WI38 (cell line): ENCODE measurements around the gene MAP7D3.

Source experiments
- H3K4me3 ChIP-seq: 2 replicates; pipeline ENCODE4 v1.5.1; 2011; ENCODE audit warnings: low read depth, mild to moderate bottlenecking, control low read depth, low read length
- CTCF ChIP-seq: IDR thresholded peaks from 2 replicates; pipeline ENCODE4 v1.5.1; 2012; ENCODE audit warnings: low read depth, mild to moderate bottlenecking, control low read depth, low read length

The MAP7D3 gene

GRCh38 chrX:136198678-136199243 is 52.4 kb downstream of the MAP7D3 start:
- H3K4me3 ChIP-seq, result no peak overlapping the region
- no peak for TF ChIP-seq CTCF

- TF ChIP-seq CTCF, result no peak
These were observed 53.2 kb downstream of the MAP7D3 start for GRCh38 chrX:136198010-136198409.

GRCh38 chrX:136196691-136197155 is 54.5 kb downstream of the MAP7D3 start:
- no peak overlapping the region for H3K4me3 ChIP-seq
- no peak for TF ChIP-seq CTCF

More at GRCh38 chrX:136198010-136198409, 53.2 kb downstream of the MAP7D3 start:
- H3K4me3 ChIP-seq, result no peak overlapping the region

- no peak for TF ChIP-seq CTCF
- no peak overlapping the region for H3K4me3 ChIP-seq
These were observed 56.0 kb downstream of the MAP7D3 start for GRCh38 chrX:136195247-136195646.

GRCh38 chrX:136194536-136194935 is 56.7 kb downstream of the MAP7D3 start:
- no peak overlapping the region for H3K4me3 ChIP-seq
- no peak for TF ChIP-seq CTCF

- TF ChIP-seq CTCF, result no peak
- H3K4me3 ChIP-seq, result no peak overlapping the region
These were observed 57.4 kb downstream of the MAP7D3 start for GRCh38 chrX:136193771-136194170.

GRCh38 chrX:136192839-136193414 is 58.3 kb downstream of the MAP7D3 start:
- no peak overlapping the region for H3K4me3 ChIP-seq
- no peak for TF ChIP-seq CTCF
